HG03280 (cell line): ENCODE results near the gene MX2.

ENCODE experiments used
- ATAC-seq: cut with Tn5 transposase; IDR thresholded peaks from one replicate; pipeline ENCODE4 v1.9.1; 2021; ENCODE audit warnings: mild to moderate bottlenecking, moderate library complexity; ENCODE audit not compliant: unreplicated experiment

Gene MX2

DNA sequence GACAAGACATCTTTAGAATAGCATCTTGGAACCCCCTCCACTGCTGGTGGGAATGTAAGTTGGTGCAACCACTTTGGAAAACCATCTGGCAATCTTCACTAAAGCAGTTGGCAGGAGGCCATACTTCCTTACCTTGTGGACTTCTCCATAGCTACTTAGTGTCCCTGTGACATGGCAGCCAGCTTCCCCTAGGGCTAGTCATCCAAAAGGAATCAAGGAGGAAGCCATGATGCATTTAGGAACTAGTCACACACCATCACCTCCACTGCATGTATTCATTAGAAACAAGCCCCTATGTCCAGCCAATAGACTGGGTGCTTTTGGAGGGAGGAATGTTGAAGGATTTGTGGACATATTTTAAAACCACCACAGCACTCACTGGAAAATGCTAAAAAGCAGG is 19.9 kb downstream of the MX2 start:
- ATAC-seq: no peak

DNA sequence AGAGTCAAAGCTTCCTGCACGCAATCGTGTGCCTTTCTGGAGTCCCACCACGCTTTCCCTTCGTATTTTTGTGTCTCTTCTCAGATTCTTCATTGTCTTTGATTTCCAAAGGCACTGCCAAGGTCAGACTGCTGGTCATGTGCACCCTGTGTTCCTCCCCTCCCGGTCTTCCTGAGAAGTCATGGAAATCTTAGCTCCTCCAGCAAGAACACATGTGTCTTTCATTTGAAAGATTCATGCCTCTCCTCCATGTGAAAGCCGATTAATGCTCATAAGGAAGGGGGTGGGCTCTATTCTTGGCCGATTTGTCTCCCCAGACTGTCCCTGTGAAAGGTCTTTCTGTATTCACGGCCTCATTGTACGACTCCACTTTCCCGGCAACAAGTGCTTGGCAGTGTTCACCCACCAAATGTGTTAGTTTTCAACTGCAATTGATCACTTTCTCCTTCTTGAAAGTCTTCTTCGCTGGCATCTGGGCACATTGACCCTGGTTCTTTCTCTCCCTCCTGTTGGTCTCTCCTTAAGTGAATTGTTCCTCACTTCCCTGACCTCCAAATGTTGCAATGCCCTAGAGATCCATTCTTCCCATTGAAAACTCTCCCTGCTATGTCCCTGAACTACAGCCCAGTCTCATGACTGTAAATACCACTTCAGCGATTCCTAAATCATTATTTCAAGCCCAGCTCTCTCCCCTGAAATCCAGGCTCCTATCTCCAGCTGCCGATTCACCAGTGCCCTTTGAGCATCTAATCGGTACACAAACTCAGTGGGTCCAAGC is 25.4 kb downstream of the MX2 start:
- no peak for ATAC-seq

DNA sequence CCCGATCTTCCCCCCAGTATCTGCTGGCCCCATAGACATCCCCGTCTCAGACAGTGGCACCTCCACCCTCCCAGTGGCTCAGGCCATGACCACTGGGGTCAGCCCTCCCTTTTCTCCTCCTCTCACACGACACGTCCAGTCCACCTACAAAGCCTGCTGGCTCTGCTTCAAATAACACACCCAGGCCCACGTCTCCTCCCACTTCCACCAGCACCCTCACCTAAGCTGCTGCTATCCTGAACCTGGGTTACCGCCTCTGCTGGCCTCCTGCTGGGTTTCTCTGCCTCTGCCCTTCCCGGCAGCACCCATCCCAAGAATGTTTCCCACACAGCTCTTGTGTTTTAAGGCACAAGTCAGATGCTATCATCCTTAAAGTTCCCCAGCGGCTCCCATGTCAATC is 26.0 kb downstream of the MX2 start:
- ATAC-seq: no peak

DNA sequence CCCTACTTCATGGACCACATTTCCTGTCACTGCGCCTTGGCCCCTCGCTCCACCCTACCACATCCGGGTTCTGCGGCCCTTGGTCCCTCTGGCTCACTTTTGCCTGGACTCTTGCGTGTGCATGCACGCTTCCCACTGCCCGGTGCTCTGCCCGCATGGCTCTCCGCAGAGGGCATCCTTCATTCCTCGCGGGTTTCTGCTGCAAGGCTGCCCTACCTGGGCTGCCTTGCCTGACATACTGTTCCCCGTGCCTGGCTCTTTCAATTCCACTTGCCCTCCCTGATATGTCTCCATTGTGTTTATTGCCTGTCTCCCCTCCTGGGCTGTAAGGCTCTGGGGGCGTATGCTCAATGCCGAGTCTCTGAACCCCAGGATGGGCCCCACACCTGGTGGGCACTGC is 26.4 kb downstream of the MX2 start:
- ATAC-seq: no peak

DNA sequence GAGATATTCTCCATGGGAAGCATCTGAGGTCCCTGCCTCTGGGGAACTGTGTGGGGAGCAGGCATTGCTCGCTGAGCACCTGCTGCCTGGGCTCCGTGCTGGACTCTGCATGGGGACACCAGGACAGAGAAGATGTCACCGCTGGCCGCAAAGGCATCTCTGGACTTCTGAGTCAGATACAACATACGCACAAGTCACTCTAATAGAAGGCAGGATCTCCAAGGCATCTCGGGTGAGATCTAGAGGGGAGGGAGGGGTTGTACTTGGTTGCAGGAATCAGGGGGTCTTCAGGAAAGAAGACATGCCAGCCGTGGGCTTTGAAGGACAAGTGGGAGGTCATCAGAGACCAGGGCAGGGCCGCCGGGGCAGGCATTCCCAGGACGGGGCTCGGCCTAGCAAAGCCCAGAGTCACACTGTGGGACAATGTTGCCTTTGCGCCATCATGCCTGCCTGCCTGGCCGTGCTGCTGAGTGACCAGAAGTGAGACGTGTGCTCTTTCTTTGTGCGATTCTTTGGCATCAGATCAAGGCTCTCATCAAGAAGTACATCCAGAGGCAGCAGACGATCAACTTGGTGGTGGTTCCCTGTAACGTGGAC is 28.3 kb downstream of the MX2 start:
- ATAC-seq: no peak

DNA sequence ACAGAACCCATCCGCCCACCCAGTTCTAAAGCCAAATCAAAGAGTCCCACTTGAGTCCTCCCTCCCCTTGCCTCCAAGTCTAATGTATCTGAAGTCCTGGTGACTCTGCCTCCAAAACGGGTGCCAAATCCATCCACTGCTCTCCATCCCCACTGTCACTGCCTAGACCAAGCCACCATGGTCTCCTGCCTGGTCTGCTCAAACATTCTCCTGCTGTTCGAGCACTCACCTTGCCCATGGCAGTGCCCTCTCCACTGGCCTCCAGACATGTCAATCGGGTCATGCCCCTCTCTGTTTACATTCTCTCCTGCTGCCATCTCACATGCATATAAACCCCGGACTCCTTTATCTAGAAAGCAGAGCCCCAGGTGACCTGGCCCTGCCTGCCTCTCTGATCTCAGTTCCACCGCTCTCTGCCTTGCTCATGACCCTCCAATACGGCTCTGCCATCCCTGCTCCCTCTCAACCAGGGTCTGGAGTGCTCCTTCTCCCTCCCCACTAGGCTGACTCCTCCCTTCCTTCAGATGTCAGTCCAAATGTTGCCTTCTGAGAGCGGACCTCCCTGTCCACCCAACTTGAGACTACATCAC is 32.1 kb downstream of the MX2 start:
- ATAC-seq: no peak

DNA sequence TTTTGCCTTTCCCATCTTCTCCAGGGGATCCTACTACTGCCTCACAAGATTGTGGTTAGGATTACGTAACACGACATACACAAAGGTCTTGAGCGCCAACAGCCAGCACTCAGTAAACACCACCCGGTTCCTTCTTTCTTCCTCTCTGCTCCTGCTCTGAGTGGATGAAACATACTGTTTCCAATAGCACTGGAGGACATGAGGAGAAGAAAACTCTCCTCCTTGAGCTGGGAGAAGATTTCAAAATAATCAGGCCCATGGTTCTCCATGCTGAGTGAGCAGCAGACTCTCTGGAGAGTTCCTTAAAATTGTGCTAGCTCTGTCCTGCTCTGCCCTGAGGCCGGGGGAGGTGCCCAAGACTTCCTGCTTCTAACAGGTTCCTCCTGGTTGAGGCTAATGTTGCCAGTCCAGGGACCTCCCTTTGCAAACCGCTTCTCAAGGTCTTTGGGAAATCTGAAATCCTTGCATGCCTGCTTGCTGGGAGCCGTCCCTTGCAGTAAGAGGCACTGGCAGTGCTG is 34.8 kb downstream of the MX2 start:
- no peak for ATAC-seq

DNA sequence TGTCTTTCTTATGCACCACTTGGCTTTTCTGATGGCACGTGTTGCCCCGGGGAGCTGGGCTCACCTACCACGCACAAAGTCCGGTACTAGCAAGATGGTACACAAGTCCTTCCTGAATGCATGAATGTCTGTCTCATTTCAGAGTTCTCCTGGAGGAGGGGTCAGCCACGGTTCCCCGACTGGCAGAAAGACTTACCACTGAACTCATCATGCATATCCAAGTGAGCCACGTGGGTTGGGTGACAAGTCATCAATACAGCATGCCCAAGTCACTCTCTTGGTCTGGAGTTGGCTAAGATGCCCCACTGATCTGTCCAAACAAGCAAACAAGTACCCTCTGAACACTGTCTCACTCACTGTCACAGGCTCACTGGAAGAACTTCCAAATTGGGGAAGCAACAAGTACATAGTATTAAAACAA is 35.7 kb downstream of the MX2 start:
- no peak for ATAC-seq

DNA sequence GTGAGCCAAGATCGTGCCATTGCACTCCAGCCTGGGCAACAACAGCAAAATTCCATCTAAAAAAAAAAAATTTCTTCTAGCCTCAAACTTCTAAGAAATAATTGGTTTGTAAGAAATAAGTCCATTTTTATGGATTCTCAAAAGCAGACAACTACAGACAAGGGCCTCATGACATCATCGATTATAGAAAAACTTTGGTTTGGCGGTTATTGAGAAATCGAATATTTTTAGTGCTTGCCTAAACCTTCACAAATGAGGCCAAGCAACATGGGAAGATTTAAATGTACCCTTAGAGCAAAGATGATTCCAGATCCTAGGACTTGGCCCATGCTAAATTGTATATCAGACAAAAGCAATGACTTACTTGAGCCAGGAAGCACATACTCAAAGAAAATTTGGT is 36.4 kb downstream of the MX2 start:
- ATAC-seq: no peak

DNA sequence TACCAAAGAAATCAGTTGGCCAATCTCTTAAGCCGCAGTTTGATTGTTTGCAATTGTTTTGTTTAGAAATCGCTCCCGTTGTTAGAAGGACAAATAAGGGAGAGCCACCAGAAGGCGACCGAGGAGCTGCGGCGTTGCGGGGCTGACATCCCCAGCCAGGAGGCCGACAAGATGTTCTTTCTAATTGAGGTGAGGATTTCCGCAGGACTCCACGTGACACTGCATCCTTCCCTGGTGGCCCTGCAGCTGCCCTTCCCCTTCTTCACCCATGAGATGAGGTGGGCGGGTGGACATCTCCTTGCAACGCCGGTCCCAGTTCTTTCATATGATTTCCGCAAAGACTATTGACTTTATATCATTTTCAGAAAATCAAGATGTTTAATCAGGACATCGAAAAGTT is 37.0 kb downstream of the MX2 start:
- ATAC-seq: no peak

DNA sequence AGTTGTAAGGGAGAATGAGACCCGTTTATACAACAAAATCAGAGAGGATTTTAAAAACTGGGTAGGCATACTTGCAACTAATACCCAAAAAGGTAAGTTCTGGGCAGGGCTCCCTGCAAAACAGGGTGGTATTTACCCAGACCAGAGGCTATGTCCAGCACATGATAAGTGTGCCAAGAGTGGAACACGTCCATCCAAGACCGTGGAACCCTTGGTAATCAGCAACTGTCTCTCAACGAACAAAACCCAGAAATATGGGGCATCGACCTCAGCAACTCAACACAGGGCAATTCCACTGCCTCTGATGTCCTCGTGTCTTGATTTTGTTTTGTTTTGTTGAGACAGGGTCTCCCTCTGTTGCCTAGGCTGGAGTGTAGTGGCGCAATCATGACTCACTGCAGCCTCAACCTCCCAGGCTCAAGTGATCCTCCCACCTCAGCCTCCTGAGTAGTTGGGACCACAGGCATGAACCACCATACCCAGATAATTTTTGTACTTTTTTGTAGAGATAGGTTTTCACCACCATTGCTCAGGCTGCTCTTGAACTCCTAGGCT is 37.5 kb downstream of the MX2 start:
- ATAC-seq: no peak

DNA sequence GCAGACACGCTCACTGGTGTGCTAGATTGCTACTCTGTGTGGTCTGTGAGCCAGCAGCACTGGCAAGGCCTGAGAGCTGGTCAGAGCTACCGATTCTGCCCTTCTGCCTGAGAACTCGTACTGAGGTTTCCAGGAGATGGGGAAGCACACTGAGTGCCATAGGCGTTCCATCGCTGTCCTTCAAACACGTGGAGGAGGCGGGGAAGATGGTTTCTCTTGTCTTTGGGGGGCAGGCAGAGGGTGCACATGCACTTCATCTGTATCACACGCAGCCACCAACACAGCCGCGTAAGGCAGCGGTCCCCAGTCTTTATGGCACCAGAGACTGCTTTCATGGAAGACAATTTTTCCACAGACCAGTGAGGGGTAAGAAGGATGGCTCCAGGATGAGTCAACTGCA is 40.4 kb downstream of the MX2 start:
- no peak for ATAC-seq

DNA sequence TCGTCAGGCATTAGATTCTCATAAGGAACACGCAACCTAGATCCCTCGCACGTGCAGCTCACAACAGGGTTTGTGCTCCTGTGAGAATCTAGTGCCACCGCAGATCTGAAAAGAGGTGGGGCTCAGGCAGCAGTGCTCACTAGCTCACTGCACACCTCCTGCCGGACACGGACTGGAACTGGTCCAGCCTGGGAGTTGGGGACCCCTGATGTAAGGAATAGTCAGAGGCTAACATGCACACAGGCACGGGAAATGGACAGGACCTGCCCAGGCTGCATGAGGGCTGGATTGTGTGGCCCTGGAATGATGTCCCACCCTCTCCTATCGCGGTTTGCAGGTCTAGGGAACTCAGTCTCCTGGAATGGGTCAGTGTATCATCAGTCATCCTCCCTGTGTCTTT is 41.0 kb downstream of the MX2 start:
- ATAC-seq: no peak

DNA sequence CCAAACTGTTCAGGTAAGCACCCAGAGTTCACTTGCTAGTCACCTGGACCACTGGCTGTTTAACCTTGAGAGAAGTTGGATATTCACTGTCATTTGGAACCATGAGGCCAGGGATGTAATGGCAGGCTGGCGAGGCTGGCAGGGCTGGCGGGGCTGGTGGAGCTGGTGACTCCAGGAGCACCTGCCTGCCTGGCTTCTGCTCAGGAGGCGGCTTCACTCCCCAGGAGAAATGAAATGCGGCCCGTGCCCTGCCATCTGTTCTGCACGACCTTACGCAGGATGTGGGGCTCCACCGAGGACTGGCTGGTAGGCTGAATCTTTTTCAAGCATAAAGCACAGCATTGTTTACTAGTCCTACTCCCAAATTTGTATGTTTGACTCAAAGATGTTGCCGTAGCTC is 41.5 kb downstream of the MX2 start:
- ATAC-seq: no peak

DNA sequence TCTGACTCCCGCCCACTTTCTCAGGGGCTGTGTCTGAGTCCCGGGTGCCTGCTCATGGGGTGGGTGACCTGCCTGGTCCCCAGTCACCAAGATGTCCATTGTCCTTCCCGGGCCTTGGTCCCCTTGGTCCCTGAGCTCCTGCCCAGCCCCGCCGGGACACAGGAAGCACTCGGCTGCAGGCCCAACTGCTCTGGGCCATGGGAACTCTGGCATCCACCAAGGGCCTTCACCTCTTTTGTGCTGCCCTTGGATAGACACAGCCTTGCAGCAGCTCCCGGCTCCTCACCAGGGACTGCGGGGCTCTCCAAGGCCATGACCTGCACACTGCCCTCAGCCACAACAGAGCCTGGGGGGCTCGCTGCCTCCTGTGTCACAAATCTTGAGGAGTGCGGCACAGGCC is 42.1 kb downstream of the MX2 start:
- ATAC-seq: no peak

DNA sequence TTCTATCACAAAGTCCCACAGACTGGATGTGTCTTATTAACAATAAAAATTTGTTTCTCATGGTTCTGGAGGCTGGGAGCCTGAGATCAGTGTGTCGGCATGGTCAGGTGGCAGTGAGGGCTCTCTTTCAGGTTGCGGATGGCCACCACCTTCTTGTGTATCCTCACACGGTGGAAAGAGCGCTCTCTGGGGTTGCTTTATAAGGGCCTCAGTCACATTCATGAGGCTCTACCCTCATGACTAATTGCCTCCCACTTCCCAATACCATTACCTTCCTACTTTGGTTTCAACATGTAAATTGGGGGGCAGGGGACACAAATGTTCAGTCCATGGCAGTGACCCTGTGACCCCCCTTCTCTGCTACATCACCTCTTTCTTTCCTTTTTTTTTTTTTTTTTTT is 43.5 kb downstream of the MX2 start:
- no peak for ATAC-seq

DNA sequence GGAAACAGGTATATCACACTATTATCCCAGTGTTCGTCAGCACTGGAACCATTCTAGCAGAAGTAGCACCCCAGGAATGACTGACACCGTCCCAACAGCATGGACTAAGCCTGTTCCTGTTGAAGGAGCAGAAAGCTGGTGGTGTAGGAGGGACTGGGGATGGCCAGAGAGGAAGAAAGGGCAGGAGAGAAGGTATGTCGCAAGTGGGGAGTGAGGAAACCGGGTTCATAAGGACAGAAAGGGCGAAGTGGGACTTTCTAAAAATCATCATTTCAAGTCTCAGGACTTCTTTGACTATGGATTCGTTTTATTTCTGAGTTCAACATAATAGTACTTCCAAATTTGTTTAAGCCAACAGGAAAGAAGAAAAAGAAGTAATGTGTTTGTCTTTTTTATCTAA is 44.5 kb downstream of the MX2 start:
- no peak for ATAC-seq

DNA sequence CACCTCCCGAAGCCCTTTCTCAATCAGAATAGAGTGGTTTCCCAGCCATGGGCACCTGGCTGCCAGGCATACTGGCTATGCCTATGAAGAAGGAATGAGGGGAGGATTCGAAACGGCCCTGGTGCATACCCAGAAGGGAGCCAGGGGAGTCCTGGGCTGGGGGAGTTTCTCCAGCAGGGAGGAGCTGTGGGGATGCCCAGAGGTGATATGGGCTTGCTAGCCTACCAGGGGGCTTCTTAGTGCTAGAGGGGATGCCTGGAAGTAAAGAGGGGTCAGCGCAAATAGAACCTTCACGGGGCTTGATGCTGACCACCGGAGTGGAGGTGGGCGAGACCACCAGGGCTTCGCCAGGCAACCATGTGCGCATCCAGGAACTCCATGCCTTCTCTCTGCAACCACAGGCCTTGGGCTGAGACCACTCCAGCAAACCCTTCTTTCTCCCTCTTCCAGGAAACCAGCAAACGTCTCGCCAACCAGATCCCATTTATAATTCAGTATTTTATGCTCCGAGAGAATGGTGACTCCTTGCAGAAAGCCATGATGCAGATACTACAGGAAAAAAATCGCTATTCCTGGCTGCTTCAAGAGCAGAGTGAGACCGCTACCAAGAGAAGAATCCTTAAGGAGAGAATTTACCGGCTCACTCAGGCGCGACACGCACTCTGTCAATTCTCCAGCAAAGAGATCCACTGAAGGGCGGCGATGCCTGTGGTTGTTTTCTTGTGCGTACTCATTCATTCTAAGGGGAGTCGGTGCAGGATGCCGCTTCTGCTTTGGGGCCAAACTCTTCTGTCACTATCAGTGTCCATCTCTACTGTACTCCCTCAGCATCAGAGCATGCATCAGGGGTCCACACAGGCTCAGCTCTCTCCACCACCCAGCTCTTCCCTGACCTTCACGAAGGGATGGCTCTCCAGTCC is 46.0 kb downstream of the MX2 start:
- no peak for ATAC-seq

DNA sequence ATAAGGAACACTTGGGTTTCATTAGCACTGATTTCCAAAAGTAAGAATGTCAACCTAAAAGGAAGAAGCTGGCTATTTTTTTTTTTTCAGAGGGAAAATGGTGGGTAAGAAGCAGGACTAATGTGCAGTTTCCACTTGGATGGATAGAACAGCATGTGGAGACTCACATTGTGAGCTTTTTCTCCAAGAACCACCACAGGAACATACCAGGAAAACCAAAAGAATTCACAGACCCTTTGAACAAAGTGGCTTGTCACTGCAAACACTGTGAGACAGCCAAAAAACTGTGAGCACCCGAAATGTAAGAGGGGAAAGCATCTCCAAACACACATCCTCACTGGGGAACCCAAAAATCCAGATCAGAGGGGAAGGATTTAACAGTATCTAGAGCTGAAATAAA is 48.5 kb downstream of the MX2 start:
- ATAC-seq: no peak

DNA sequence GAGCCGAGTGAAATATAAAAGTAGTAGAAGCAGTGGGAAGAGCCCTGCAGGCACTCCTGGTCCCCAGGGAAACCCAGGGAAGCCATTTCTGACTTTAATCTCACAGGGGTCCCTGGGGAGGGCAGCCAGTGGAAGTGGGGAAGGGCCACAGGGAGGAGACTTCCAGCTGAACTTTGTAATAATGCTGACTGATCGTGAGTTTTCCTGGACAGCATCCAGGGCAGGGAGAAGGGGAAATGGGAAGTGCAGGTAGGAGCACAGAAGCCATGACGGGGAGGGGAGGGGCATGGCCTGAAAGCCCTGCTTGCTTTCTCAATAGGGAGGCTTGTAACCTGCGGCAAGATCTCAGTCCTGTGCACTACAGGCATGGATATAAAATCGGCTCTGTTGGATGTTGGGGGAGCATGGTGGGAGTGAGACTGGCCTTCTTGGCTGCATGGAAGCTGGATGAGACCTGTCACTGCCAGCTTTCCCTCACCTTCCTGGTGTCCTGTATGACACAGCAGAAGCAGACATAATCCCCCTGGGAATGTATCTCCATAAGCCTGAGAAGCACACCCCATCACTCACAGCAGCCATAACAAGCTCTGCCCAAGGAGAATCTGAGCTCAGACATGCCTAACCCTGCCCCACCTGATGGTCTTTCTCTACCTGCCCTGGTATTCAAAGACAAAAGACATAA is 49.1 kb downstream of the MX2 start:
- ATAC-seq: no peak
